ENCODE results near the gene MTIF3. TPM values are rescaled to one million over a fixed set of nuclear protein-coding genes. Genes with fewer than 3 reads are reported as not detected.

MTIF3 gene
- total RNA-seq, 4 donors from 2014 or later, result 96.6 to 165 (median 142) TPM

DNA sequence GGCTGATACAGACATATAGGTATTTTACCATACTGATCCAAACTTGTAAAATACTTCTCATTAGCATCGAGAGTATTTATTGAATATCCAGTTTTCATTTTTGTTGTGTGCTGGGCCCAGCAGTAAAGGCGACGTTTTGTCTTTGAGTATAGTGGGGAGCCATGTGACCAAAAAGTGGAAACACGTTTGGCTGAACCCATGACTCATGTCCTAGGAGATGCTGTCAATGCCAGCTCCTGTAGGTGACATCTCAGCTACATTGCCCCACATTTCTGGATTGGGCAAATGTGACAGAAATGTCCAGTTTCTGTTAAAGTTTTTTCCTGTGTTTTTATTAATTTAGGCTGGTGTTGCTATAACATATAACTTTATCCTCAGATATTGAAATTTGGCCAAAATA is 52.0 kb downstream of the MTIF3 start:
- TF ChIP-seq, protein P1, sequence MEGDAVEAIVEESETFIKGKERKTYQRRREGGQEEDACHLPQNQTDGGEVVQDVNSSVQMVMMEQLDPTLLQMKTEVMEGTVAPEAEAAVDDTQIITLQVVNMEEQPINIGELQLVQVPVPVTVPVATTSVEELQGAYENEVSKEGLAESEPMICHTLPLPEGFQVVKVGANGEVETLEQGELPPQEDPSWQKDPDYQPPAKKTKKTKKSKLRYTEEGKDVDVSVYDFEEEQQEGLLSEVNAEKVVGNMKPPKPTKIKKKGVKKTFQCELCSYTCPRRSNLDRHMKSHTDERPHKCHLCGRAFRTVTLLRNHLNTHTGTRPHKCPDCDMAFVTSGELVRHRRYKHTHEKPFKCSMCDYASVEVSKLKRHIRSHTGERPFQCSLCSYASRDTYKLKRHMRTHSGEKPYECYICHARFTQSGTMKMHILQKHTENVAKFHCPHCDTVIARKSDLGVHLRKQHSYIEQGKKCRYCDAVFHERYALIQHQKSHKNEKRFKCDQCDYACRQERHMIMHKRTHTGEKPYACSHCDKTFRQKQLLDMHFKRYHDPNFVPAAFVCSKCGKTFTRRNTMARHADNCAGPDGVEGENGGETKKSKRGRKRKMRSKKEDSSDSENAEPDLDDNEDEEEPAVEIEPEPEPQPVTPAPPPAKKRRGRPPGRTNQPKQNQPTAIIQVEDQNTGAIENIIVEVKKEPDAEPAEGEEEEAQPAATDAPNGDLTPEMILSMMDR (IDR thresholded peaks at IDR 0.05; ENCODE audit: low read depth), result no peak

DNA sequence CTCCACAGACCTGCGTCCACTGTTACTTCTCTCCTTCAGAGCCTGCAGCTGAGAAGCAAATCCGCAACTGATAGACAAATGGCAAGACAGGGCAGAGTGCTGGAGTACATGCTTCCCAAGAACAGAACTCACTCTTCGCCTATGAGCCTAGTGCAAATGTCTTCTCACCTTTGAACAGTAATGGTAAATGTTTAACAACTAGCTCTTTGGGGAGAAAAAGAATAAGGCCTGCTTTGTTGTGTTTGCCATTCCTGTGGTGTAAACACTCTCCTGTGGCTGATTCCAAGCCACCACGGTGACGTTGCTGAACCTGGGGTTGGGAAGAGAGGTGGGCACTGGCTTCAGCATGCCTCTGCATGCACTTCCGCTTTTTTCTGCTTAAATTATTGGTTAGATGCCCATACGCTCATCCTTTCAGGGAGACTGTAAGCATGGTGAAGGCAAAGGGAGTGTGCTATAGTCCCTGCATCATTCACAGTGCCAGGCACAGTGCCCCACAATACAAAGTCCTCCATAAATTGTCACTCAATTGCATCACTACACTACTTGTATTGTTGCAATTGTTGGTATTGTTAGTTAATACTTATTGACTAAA is 54.0 kb downstream of the MTIF3 start:
- TF ChIP-seq, protein P1 (IDR thresholded peaks at IDR 0.05; ENCODE audit: low read depth), result no peak

DNA sequence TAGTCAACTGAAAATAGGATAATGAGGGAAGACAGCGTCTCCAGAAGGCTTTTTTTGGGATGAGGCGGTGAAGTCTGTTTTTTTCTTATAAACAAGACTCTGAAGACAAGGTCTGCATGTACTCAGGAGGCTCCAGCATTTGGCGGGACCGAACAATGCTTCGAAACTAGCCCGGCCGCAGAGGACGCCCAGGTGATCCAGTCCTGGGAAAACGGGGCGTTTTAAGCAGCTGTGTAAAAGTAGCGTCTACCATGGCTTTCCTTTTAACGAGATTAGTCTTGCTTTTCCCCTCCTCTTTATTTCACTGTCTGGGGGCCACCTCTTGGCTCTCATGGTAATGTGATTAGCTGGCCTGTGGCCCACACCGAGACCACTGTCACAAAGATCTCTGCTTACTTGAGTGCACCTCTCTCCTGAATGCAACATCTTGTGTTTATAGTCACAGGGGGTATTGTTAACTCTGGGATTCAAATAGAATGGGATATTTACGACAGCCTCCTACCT is 55.3 kb downstream of the MTIF3 start:
- TF ChIP-seq, protein P1 (IDR thresholded peaks at IDR 0.05; ENCODE audit: low read depth), result no peak

DNA sequence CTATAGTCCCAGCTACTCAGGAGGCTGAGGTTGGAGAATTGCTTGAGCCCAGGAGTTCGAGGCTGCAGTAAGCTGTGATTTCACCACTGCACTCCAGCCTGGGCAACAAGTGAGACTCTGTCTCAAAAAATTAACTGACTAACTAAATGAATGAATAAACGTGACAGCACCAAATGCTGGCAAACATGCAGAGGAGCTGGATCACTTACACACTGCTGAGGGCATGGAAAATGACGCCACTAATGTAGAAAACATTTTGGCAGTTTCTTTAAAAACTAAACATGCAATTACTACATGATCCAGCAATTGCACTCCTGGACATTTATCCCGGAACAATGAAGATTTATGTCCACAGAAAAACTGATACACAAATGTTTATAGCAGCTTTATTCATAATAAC is 57.3 kb downstream of the MTIF3 start:
- TF ChIP-seq, protein P1 (IDR thresholded peaks at IDR 0.05; ENCODE audit: low read depth), result no peak

DNA sequence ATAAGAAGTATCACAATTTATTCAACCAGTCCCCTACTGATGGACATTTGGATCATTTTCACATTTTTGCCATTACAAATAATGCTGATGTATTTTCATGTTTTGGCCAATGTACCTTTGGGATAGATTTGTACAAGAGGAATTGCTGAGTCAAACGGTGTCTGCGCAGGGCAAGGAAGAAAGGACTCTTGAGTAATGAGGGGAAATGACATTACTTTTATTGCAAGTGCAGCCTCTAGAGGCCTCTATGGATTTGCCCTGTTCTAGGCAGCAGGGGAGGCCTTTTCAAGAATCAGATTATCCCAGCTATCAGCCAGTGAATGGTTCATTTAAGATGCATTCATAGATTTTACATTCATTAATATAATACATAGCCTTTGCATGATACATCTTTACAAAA is 58.9 kb downstream of the MTIF3 start:
- TF ChIP-seq, protein P1 (IDR thresholded peaks at IDR 0.05; ENCODE audit: low read depth), result no peak

DNA sequence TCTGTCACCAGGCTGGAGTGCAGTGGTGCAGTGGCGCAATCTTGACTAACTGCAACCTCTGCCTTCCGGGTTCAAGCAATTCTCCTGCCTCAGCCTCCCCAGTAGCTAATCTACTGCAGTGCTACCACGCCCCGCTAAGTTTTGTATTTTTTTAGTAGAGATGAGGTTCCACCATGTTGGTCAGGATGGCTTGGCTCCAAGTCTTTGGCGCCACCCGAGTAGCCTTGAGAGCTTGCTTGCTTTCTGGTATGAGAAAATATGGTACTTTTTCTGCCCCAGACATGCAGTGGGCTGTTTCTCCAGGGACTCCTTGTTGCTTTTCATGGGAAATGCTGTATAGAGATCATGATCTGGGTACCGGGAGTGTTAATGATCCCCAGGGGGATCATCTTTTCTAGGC is 60.5 kb downstream of the MTIF3 start:
- TF ChIP-seq, protein P1 (IDR thresholded peaks at IDR 0.05; ENCODE audit: low read depth), result no peak

DNA sequence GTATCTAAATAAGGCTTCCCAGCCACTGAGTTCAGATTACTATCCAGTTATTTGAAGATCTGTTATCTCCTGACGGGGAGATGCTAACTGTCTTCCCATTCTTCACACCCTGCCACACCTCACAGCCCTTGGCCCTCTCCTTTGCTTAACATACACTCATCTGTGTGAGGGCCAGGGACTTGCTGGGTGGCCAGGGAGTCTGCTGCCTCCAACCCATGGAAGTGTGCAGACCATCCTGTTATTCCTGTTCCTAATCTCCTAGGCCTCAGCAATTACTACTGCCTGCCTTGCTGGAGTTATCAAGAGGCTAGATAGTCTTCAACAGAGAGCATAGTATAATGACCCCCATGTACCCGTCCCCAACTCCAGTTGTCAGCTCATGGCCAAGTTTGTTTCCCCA is 62.1 kb downstream of the MTIF3 start:
- TF ChIP-seq, protein P1 (IDR thresholded peaks at IDR 0.05; ENCODE audit: low read depth), result no peak

Small RNA genes lying within 50 kb of the gene (small RNA-seq; reads per million reads assigned to genes)
- gene RNU6-63P (not detected), gene RNY1P1 (not detected)

Other genes starting within 250 kb of the MTIF3 start
- 1,000 to 10,000 TPM in 1 of 4 donors, 100 to 1,000 TPM in 3; 613 to 1,130 (median 904) TPM for gene RPL21, start 199.0 kb downstream of the MTIF3 start, total RNA-seq
- 10 to 100 TPM; 20.7 to 80.2 (median 52.5) TPM for gene RASL11A, start 179.7 kb downstream of the MTIF3 start, total RNA-seq
- gene GTF3A, start 25.9 kb downstream of the MTIF3 start, total RNA-seq, result 100 to 1,000 TPM; 181 to 263 (median 206) TPM
- gene LNX2, start 170.0 kb upstream of the MTIF3 start, total RNA-seq, result 10 to 100 TPM in 1 of 4 donors, 1 to 10 TPM in 3; 4.7 to 10.7 (median 7.3) TPM
- gene POLR1D, start 171.3 kb upstream of the MTIF3 start, total RNA-seq, result 100 to 1,000 TPM in 1 of 4 donors, 10 to 100 TPM in 3; 78.0 to 105 (median 92.1) TPM

Data from subcutaneous adipose tissue (tissue), 4 donors.